GM12864 (cell line): ENCODE data around the gene SLC16A9.
"Not testable (repeated sequence)": the region's sequence is repeated elsewhere in the genome, so short reads cannot be mapped to it uniquely, and the experiment has no call there.

Experiments
- DNase-seq: peaks from one replicate; pipeline ENCODE4 v3.0.0-alpha.2; 2011; ENCODE audit warnings: low read depth
- H3K4me3 ChIP-seq: 2 replicates; pipeline ENCODE4 v1.5.1; 2011; ENCODE audit warnings: mild to moderate bottlenecking, low read depth, low read length, control low read depth
- CTCF ChIP-seq: IDR thresholded peaks from 2 replicates; pipeline ENCODE4 v1.5.1; 2011; ENCODE audit warnings: low read depth, mild to moderate bottlenecking, moderate library complexity, low read length, control low read depth, inconsistent platforms; ENCODE audit errors: missing control alignments

Gene SLC16A9

GRCh38 chr10:59657724-59658123 lies 51.9 kb downstream of the SLC16A9 start:
- no peak for TF ChIP-seq CTCF
- DNase-seq, result no peak
- no peak overlapping the region for H3K4me3 ChIP-seq

GRCh38 chr10:59655309-59655708 lies 54.3 kb downstream of the SLC16A9 start:
- DNase-seq, result no peak
- TF ChIP-seq CTCF, result no peak
- no peak overlapping the region for H3K4me3 ChIP-seq

- no peak for DNase-seq
- no peak for TF ChIP-seq CTCF
- H3K4me3 ChIP-seq, result no peak overlapping the region
Measured at GRCh38 chr10:59654007-59654406, 55.6 kb downstream of the SLC16A9 start.

- no peak for TF ChIP-seq CTCF
- H3K4me3 ChIP-seq, result no peak overlapping the region
- no peak for DNase-seq
Measured at GRCh38 chr10:59651902-59652301, 57.7 kb downstream of the SLC16A9 start.

GRCh38 chr10:59649606-59650346 lies 59.9 kb downstream of the SLC16A9 start:
- TF ChIP-seq CTCF, result no peak
- DNase-seq, result no peak
- H3K4me3 ChIP-seq, result no peak overlapping the region

GRCh38 chr10:59648711-59649201 lies 60.9 kb downstream of the SLC16A9 start:
- TF ChIP-seq CTCF, result no peak
- no peak overlapping the region for H3K4me3 ChIP-seq
- no peak for DNase-seq

GRCh38 chr10:59644841-59645240 lies 64.8 kb downstream of the SLC16A9 start:
- H3K4me3 ChIP-seq, result no peak overlapping the region
- DNase-seq, result no peak
- no peak for TF ChIP-seq CTCF

- not testable (repeated sequence) for H3K4me3 ChIP-seq, DNase-seq
Measured at GRCh38 chr10:59641688-59642087, 68.0 kb downstream of the SLC16A9 start.
